ENCODE results near the gene COL2A1. TPM values are rescaled to one million over a fixed set of nuclear protein-coding genes. Genes with fewer than 3 reads are reported as not detected.

Gene COL2A1
- total RNA-seq, 1 donor from 2014 or later: 69.1 TPM

DNA sequence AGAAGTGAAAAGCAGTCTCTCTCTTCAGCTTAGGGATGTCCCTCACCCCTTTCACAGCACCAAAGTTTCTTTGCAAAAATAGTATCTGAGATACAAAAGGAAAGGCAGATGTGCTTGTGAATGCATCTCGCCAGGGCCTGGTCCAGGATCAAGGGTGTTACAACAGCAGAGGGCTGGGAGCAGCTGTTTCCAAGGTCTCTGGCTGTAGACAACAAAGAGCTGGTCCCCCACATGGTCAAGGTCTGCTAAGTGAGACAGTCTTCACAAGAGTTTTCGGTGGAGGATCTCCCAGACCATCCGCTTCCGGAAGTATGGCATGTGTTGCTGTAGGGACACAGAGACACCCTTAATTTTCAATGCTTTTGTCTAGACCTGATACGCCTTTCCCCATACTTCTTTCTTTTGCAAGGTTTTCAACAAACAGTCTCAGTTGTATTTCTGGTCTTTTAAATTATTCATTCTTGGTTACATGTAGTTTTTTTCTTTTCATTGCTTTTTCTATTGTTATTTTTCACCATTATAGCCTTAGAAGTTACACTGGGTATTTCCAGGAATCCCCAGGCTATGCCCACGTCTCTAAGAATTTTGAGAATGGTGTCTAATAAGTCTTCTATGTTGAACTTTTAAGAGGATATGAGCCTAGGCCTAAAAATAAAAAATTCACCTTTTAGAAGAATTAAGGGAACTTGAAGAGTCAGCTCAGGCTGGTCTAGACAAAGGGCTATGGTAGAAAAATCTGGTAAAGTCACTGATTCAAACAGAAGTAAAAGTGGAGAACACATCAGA, 41.0 kb upstream of the COL2A1 start:
- H3F3A ChIP-seq (ENCODE audit: low read depth): no peaks in the 10 kb centered on the region
- H3K9ac ChIP-seq: no peak overlapping the region
- Mint-ChIP-seq H3K9me3 (no peaks in the 10 kb centered on the region), H3K4me3 (no peak overlapping the region), H3K27me3 (ENCODE audit: insufficient read depth, low read depth) (peaks cover 3% of the 10 kb centered on the region), H3K27ac (no peak overlapping the region), H3K36me3 (peaks cover 28% of the 10 kb centered on the region), H3K4me1 (no peaks in the 10 kb centered on the region)
- no peaks in the 10 kb centered on the region for H3K9me3 ChIP-seq (ENCODE audit: low read depth)
- no peaks in the 10 kb centered on the region for H3K4me1 ChIP-seq
- peaks cover 4% of the 10 kb centered on the region for H3K36me3 ChIP-seq
- no peak overlapping the region for H3K27ac ChIP-seq
- no peak overlapping the region for H2AFZ ChIP-seq (replicated peaks)
- H3K79me2 ChIP-seq (ENCODE audit: low read depth): no peaks in the 10 kb centered on the region
- peaks cover 4% of the 10 kb centered on the region for H4K20me1 ChIP-seq (ENCODE audit: low read depth)
- no peak for TF ChIP-seq EZH2phosphoT487 (IDR thresholded peaks at IDR 0.05)
- TF ChIP-seq, protein P1, sequence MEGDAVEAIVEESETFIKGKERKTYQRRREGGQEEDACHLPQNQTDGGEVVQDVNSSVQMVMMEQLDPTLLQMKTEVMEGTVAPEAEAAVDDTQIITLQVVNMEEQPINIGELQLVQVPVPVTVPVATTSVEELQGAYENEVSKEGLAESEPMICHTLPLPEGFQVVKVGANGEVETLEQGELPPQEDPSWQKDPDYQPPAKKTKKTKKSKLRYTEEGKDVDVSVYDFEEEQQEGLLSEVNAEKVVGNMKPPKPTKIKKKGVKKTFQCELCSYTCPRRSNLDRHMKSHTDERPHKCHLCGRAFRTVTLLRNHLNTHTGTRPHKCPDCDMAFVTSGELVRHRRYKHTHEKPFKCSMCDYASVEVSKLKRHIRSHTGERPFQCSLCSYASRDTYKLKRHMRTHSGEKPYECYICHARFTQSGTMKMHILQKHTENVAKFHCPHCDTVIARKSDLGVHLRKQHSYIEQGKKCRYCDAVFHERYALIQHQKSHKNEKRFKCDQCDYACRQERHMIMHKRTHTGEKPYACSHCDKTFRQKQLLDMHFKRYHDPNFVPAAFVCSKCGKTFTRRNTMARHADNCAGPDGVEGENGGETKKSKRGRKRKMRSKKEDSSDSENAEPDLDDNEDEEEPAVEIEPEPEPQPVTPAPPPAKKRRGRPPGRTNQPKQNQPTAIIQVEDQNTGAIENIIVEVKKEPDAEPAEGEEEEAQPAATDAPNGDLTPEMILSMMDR (IDR thresholded peaks at IDR 0.05): no peak
- no peak for TF ChIP-seq EZH2 (IDR thresholded peaks at IDR 0.05)
- no peak overlapping the region for H3K4me2 ChIP-seq
- no peak for DNase-seq (ENCODE audit: low spot score)
- H3K4me3 ChIP-seq: no peak overlapping the region
- H3K27me3 ChIP-seq: no peaks in the 10 kb centered on the region

DNA sequence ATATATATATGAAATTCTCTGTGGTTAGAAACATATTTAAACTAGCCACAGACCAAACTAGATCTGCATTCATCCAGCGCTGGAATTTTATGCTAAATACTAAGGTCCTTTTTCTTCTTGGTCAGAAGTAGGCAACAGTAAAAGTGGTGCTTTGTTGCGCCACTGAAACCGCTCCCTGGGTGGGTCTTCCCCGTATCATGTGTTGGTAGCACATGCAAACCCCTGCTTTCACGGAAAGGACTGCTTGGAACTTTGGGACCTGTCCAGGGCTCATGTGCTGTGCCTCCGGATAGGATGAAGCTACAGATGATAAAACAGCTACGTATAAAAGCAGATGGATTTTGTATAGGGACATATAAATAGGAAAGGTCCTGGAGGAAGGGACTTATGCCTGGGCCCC, 40.1 kb upstream of the COL2A1 start:
- Histone ChIP-seq H3F3A (ENCODE audit: low read depth) (no peaks in the 10 kb centered on the region), H3K4me2 (no peak overlapping the region), H3K4me3 (no peak overlapping the region), H2AFZ (replicated peaks) (no peak overlapping the region), H3K27ac (no peak overlapping the region), H3K4me1 (no peaks in the 10 kb centered on the region), H3K9me3 (ENCODE audit: low read depth) (no peaks in the 10 kb centered on the region), H3K27me3 (no peaks in the 10 kb centered on the region), H4K20me1 (ENCODE audit: low read depth) (peaks cover 3% of the 10 kb centered on the region), H3K36me3 (peaks cover 4% of the 10 kb centered on the region), H3K9ac (no peak overlapping the region), H3K79me2 (ENCODE audit: low read depth) (no peaks in the 10 kb centered on the region)
- DNase-seq (ENCODE audit: low spot score): no peak
- Mint-ChIP-seq H3K4me3 (no peak overlapping the region), H3K9me3 (no peaks in the 10 kb centered on the region), H3K27ac (no peak overlapping the region), H3K4me1 (no peaks in the 10 kb centered on the region), H3K27me3 (ENCODE audit: insufficient read depth, low read depth) (peaks cover 4% of the 10 kb centered on the region), H3K36me3 (peaks cover 28% of the 10 kb centered on the region)
- no peak for TF ChIP-seq EZH2phosphoT487 (IDR thresholded peaks at IDR 0.05)
- TF ChIP-seq, protein P1 (IDR thresholded peaks at IDR 0.05): no peak
- no peak for TF ChIP-seq EZH2 (IDR thresholded peaks at IDR 0.05)

DNA sequence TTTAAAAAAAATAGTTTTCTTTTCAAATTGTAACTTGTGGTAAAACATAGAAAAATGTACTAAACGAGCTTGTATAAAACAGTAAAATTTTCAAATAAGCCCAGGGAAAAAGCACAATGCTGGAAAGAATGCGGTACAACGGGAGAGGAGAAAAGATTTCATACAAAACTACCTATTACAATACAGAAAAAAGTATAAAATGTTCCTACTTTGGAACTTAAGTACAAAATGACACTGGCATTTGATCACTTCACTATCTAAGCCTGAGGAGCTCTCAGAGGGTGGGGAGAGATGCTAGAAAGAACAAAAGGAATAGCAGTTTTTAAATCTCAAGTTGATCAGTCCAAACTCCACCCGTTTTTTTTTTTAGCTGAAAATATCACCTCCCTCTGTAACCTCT, 39.5 kb upstream of the COL2A1 start:
- no peak overlapping the region for H3K4me3 ChIP-seq
- H2AFZ ChIP-seq (replicated peaks): no peak overlapping the region
- H3K27me3 ChIP-seq: no peaks in the 10 kb centered on the region
- peaks cover 2% of the 10 kb centered on the region for H3K4me1 ChIP-seq
- H3K27ac ChIP-seq: no peak overlapping the region
- Mint-ChIP-seq H3K36me3 (peaks cover 28% of the 10 kb centered on the region), H3K27me3 (ENCODE audit: insufficient read depth, low read depth) (peaks cover 4% of the 10 kb centered on the region), H3K4me1 (peaks cover 4% of the 10 kb centered on the region), H3K4me3 (no peak overlapping the region), H3K9me3 (no peaks in the 10 kb centered on the region), H3K27ac (no peak overlapping the region)
- no peak for DNase-seq (ENCODE audit: low spot score)
- H3K9ac ChIP-seq: no peak overlapping the region
- TF ChIP-seq, protein P1 (IDR thresholded peaks at IDR 0.05): no peak
- TF ChIP-seq EZH2phosphoT487 (IDR thresholded peaks at IDR 0.05) (no peak), EZH2 (IDR thresholded peaks at IDR 0.05) (no peak)
- H3K9me3 ChIP-seq (ENCODE audit: low read depth): no peaks in the 10 kb centered on the region
- H3K79me2 ChIP-seq (ENCODE audit: low read depth): no peaks in the 10 kb centered on the region
- H3K4me2 ChIP-seq: no peak overlapping the region
- H3F3A ChIP-seq (ENCODE audit: low read depth): peaks cover 2% of the 10 kb centered on the region
- no peaks in the 10 kb centered on the region for H4K20me1 ChIP-seq (ENCODE audit: low read depth)
- H3K36me3 ChIP-seq: peaks cover 1% of the 10 kb centered on the region

Measured in neural progenitor cell (in vitro differentiated cells).